Vagina (tissue), 2 donors: ENCODE results near the gene RFX2. TPM values are rescaled to one million over a fixed set of nuclear protein-coding genes. Genes with fewer than 3 reads are reported as not detected.
A peak's percentile ranks its signal among the peaks of the same experiment; 100 is the strongest.
"Not testable (repeated sequence)": the region's sequence is repeated elsewhere in the genome, so short reads cannot be mapped to it uniquely, and the experiment has no call there.

Experiments used
- DNase-seq, 2 donors: peaks; one replicate each; pipeline ENCODE4 v3.0.0-alpha.2; 2017; ENCODE audit errors: extremely low spot score in 2 of 2
- H3K27ac ChIP-seq: fragments of 200-600 bp; sonication (generic); one replicate; pipeline ENCODE4 v1.5.1; 2019
- H3K27me3 ChIP-seq: fragments of 200-600 bp; sonication (generic); one replicate; pipeline ENCODE4 v1.5.1; 2019
- H3K36me3 ChIP-seq, 2 donors: fragments of 200-600 bp; sonication (generic); one replicate each; pipeline ENCODE4 v1.5.1; 2017 to 2019
- H3K4me1 ChIP-seq: fragments of 200-600 bp; sonication (generic); one replicate; pipeline ENCODE4 v1.5.1; 2019
- H3K4me3 ChIP-seq, 2 donors: fragments of 200-600 bp; sonication (generic); 1 replicate in 1 of 2; 2 replicates in 1 of 2; pipeline ENCODE4 v1.5.1; 2016 to 2019
- H3K9me3 ChIP-seq: fragments of 200-600 bp; sonication (generic); one replicate; pipeline ENCODE4 v1.5.1; 2019
- CTCF ChIP-seq, 3 experiments: fragments of 450-650 bp in 2 of 3; fragments of 200-600 bp in 1 of 3; sonication (generic) in 1 of 3; IDR thresholded peaks; one replicate each; pipeline ENCODE4 v1.5.1; 2017 to 2019; ENCODE audit warnings: antibody characterized with exemption in 3 of 3, mild to moderate bottlenecking in 2 of 3, moderate library complexity in 2 of 3
- POLR2A ChIP-seq, 2 donors: fragments of 450-650 bp; IDR thresholded peaks; one replicate each; pipeline ENCODE4 v1.6.1; 2017; ENCODE audit warnings: antibody characterized with exemption in 2 of 2, mild to moderate bottlenecking in 2 of 2, moderate library complexity in 2 of 2
- POLR2AphosphoS5 ChIP-seq, 2 donors: sonication (generic); formaldehyde crosslinking; IDR thresholded peaks; one replicate each; pipeline ENCODE4 v1.9.0; 2017; ENCODE audit warnings: antibody characterized with exemption in 2 of 2, mild to moderate bottlenecking in 2 of 2, low read depth in 1 of 2; ENCODE audit not compliant: insufficient read depth in 1 of 2
- intact Hi-C: fragments of 100-400 bp; cut with DNase I; formaldehyde crosslinking; loops from one replicate; pipeline ENCODE4 v1.15.1; 2023
- total RNA-seq: library from RNA; depleted of rRNA; stranded (reverse); fragments of >200 nt; gene quantifications from one replicate; pipeline ENCODE4 v1.2.3, GENCODE V29; 2016

RFX2 gene
- total RNA-seq, 1 donor from 2014 or later, result 12.0 TPM

- H3K27ac ChIP-seq, result peak overlapping the region; percentile 67
- H3K9me3 ChIP-seq, result no peaks in the 10 kb centered on the region
- TF ChIP-seq POLR2AphosphoS5 (IDR thresholded peaks at IDR 0.05; ENCODE audit: insufficient read depth in 1 of 2, low read depth in 1 of 2), result peak; percentile 41 to 75
- no peak for TF ChIP-seq CTCF (IDR thresholded peaks at IDR 0.05)
- intact Hi-C loops, result no loop called here
- H3K4me3 ChIP-seq, result peak overlapping the region; percentile 7 to 38
- DNase-seq, result no peak
- H3K36me3 ChIP-seq, result no peaks in the 10 kb centered on the region
- H3K4me1 ChIP-seq, result peaks cover 17% of the 10 kb centered on the region
- no peaks in the 10 kb centered on the region for H3K27me3 ChIP-seq
Measured at GRCh38 chr19:6076675-6077463, 33.4 kb downstream of the RFX2 start.

- Histone ChIP-seq H3K4me3 (peak overlapping the region in 1 of 2 donors; percentile 38), H3K9me3 (no peaks in the 10 kb centered on the region), H3K27me3 (no peaks in the 10 kb centered on the region), H3K36me3 (no peaks in the 10 kb centered on the region), H3K27ac (peak overlapping the region; percentile 67), H3K4me1 (peaks cover 17% of the 10 kb centered on the region)
- no peak for DNase-seq
- TF ChIP-seq POLR2AphosphoS5 (IDR thresholded peaks at IDR 0.05; ENCODE audit: insufficient read depth in 1 of 2, low read depth in 1 of 2) (no peak), CTCF (IDR thresholded peaks at IDR 0.05) (no peak), POLR2A (IDR thresholded peaks at IDR 0.05) (no peak)
- intact Hi-C loops, result no loop called here
Measured at GRCh38 chr19:6076291-6076665, 34.0 kb downstream of the RFX2 start.

- H3K36me3 ChIP-seq, result no peaks in the 10 kb centered on the region
- H3K4me1 ChIP-seq, result peaks cover 17% of the 10 kb centered on the region
- intact Hi-C loops, result no loop called here
- no peaks in the 10 kb centered on the region for H3K9me3 ChIP-seq
- TF ChIP-seq CTCF (IDR thresholded peaks at IDR 0.05) (no peak), POLR2A (IDR thresholded peaks at IDR 0.05) (no peak), POLR2AphosphoS5 (IDR thresholded peaks at IDR 0.05; ENCODE audit: insufficient read depth in 1 of 2, low read depth in 1 of 2) (no peak)
- H3K4me3 ChIP-seq, result no peak overlapping the region
- H3K27me3 ChIP-seq, result no peaks in the 10 kb centered on the region
- peak in 1 of 2 donors; percentile 64 for DNase-seq
- peak overlapping the region; percentile 5 for H3K27ac ChIP-seq
Measured at GRCh38 chr19:6074709-6075403, 35.4 kb downstream of the RFX2 start.

GRCh38 chr19:6073858-6074708 lies 36.2 kb downstream of the RFX2 start:
- DNase-seq, result peak in 1 of 2 donors; percentile 75
- H3K4me3 ChIP-seq, result no peak overlapping the region

GRCh38 chr19:6073233-6073632 lies 37.1 kb downstream of the RFX2 start:
- not testable (repeated sequence) for DNase-seq

More at GRCh38 chr19:6073858-6074708, 36.2 kb downstream of the RFX2 start:
- Histone ChIP-seq H3K4me1 (peaks cover 17% of the 10 kb centered on the region), H3K27ac (no peak overlapping the region), H3K36me3 (no peaks in the 10 kb centered on the region), H3K9me3 (no peaks in the 10 kb centered on the region), H3K27me3 (no peaks in the 10 kb centered on the region)
- intact Hi-C loops, result no loop called here
- TF ChIP-seq POLR2A (IDR thresholded peaks at IDR 0.05), result no peak
- TF ChIP-seq POLR2AphosphoS5 (IDR thresholded peaks at IDR 0.05; ENCODE audit: insufficient read depth in 1 of 2, low read depth in 1 of 2), result no peak
- TF ChIP-seq CTCF (IDR thresholded peaks at IDR 0.05), result no peak

More at GRCh38 chr19:6073233-6073632, 37.1 kb downstream of the RFX2 start:
- H3K27ac ChIP-seq, H3K36me3 ChIP-seq, H3K9me3 ChIP-seq, intact Hi-C loops, H3K27me3 ChIP-seq, H3K4me3 ChIP-seq: not testable (repeated sequence)
- H3K4me1 ChIP-seq, result peaks cover 17% of the 10 kb centered on the region
